Vagina (tissue), 2 donors: ENCODE data around the gene CIITA.

Experiments used
- CTCF ChIP-seq, 3 experiments: fragments of 450-650 bp in 2 of 3; fragments of 200-600 bp in 1 of 3; sonication (generic) in 1 of 3; IDR thresholded peaks; one replicate each; pipeline ENCODE4 v1.5.1; 2017 to 2019; ENCODE audit warnings: antibody characterized with exemption in 3 of 3, mild to moderate bottlenecking in 2 of 3, moderate library complexity in 2 of 3
- POLR2A ChIP-seq, 2 donors: fragments of 450-650 bp; IDR thresholded peaks; one replicate each; pipeline ENCODE4 v1.6.1; 2017; ENCODE audit warnings: antibody characterized with exemption in 2 of 2, mild to moderate bottlenecking in 2 of 2, moderate library complexity in 2 of 2
- POLR2AphosphoS5 ChIP-seq, 2 donors: sonication (generic); formaldehyde crosslinking; IDR thresholded peaks; one replicate each; pipeline ENCODE4 v1.9.0; 2017; ENCODE audit warnings: antibody characterized with exemption in 2 of 2, mild to moderate bottlenecking in 2 of 2, low read depth in 1 of 2; ENCODE audit not compliant: insufficient read depth in 1 of 2

- no peak for TF ChIP-seq CTCF (IDR thresholded peaks at IDR 0.05)
- TF ChIP-seq POLR2AphosphoS5 (IDR thresholded peaks at IDR 0.05; ENCODE audit: insufficient read depth in 1 of 2, low read depth in 1 of 2) = no peak
- no peak for TF ChIP-seq POLR2A (IDR thresholded peaks at IDR 0.05)
Measured at GRCh38 chr16:10920726-10921427, 43.9 kb downstream of the CIITA start.
